Measurements from ENCODE around the gene RYR1.
A peak's percentile ranks its signal among the peaks of the same experiment; 100 is the strongest.

The RYR1 gene

DNA sequence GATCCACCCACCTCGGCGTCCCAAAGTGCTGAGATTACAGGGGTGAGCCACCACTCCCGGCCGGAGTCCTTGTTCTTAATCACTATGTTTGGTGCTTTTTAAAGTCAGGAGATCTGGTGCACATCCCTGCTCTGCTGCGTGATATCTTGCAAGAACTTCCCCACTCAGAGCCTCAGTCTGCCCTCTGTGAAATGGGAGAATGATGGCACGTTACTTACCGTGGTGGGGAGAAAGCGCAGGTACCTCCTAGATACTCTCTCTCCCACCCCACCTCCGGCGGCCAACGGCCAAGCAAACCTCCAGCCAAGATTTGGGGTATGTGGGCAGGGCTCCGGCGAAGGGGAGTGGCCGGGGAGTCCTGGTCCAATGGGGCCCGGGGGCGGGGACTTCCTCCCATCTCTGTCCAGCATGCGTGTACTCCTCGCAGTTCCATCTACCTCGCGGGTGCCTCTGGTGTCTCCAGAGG is at the start of gene RYR1:
Gene RYR1, plus strand, starts transcription at position 424 of the 466 bp plus-strand sequence. CDS start 139 bp downstream, outside the sequence.
- peaks cover 3% of the 10 kb centered on the region for H3K27me3 ChIP-seq (ENCODE audit: insufficient read depth, insufficient read length)
- no peaks in the 10 kb centered on the region for H3K36me3 ChIP-seq (ENCODE audit: insufficient read depth, insufficient read length, low read length)
- peaks cover 5% of the 10 kb centered on the region for H3K4me1 ChIP-seq (ENCODE audit: insufficient read depth, insufficient read length)
- H3K9ac ChIP-seq (ENCODE audit: insufficient read length, low read depth): peak within 1 kb of the TSS; percentile 44
- peak within 1 kb of the TSS; percentile 39 for H3K4me3 ChIP-seq (ENCODE audit: insufficient read length, low read depth)
- TF ChIP-seq ZNF274 (IDR thresholded peaks at IDR 0.05; ENCODE audit: low read depth, low read length): no peak
- DNase-seq (ENCODE audit: low read depth, low spot score): no peak
- no peaks in the 10 kb centered on the region for H3K9me3 ChIP-seq (ENCODE audit: insufficient read depth, low read length)

DNA sequence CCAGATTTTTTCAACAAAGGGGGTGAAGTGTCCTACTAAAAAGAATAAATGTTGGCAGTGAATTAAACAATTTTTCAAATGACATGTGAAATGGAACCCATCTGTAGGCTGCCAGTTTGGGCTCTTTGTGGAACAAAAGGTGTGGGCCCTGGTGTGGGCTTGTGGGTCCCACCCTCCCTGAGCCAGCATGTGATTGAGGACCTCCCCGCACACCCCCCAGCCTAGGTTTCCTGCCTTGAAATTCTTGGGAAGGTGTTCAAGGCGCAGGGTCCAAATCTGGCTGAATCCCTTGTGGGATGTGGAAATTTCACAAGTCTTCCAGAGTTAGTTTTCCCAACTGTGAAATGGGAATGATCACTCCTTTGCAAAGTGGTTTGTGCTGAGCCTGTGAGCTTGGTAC is 49.7 kb upstream of the RYR1 start:
- no peaks in the 10 kb centered on the region for H3K27me3 ChIP-seq (ENCODE audit: insufficient read depth, insufficient read length)
- peaks cover 67% of the 10 kb centered on the region for H3K36me3 ChIP-seq (ENCODE audit: insufficient read depth, insufficient read length, low read length)
- H3K4me3 ChIP-seq (ENCODE audit: insufficient read length, low read depth): no peak overlapping the region
- H3K4me1 ChIP-seq (ENCODE audit: insufficient read depth, insufficient read length): peaks cover 5% of the 10 kb centered on the region
- H3K9ac ChIP-seq (ENCODE audit: insufficient read length, low read depth): no peak overlapping the region
- no peak for DNase-seq (ENCODE audit: low read depth, low spot score)
- TF ChIP-seq SUZ12 (IDR thresholded peaks at IDR 0.05; ENCODE audit: extremely low read depth, insufficient read depth, insufficient read length) (no peak), YY1 (IDR thresholded peaks at IDR 0.05; ENCODE audit: insufficient read depth, insufficient read length) (no peak), ZNF274 (IDR thresholded peaks at IDR 0.05; ENCODE audit: low read depth, low read length) (no peak)
- H3K9me3 ChIP-seq (ENCODE audit: insufficient read depth, low read length): no peaks in the 10 kb centered on the region

DNA sequence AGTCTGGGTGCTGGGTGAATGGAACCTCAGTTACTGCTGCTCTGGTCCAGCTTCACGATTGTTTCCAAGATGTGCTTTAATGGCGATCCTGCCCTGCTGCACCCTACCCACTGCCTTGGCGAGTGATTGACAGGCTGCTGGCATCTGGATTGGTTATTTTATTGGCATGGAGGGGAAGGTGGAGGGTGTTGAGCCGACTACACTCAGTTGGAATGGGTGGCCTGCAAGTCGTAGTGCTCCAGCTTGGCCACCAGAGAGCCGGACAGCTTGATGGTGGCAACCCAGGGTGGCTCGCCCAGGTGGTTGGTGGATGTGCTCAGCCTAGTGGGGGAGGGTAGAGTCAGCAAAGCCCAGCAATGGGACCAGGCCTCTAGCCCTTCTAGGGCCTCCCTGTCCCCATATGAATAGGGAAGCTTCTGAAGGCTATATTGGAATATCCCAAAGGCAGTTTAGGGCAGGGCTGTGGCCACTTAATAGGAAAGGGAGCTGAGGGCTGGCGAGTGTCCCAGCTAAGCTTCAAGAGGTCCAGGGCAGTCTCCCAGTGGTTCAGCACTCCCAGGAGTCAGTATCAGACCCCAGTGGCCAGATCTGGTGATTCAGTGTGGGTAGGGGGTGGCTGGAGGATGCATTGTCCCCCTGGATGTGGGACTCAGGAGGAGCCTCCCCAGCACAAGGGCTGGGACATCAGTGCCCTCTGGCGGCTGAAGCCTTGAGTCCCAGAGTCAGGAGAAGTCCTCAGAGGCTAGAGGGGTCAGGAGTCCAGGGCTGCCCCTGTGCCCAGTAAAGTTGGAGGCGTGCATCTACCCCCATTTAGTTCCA is 49.1 kb upstream of the RYR1 start:
- Histone ChIP-seq H3K9me3 (ENCODE audit: insufficient read depth, low read length) (no peaks in the 10 kb centered on the region), H3K9ac (ENCODE audit: insufficient read length, low read depth) (no peak overlapping the region), H3K36me3 (ENCODE audit: insufficient read depth, insufficient read length, low read length) (peaks cover 61% of the 10 kb centered on the region), H3K27me3 (ENCODE audit: insufficient read depth, insufficient read length) (no peaks in the 10 kb centered on the region), H3K4me3 (ENCODE audit: insufficient read length, low read depth) (no peak overlapping the region), H3K4me1 (ENCODE audit: insufficient read depth, insufficient read length) (peaks cover 5% of the 10 kb centered on the region)
- no peak for DNase-seq (ENCODE audit: low read depth, low spot score)
- TF ChIP-seq SUZ12 (IDR thresholded peaks at IDR 0.05; ENCODE audit: extremely low read depth, insufficient read depth, insufficient read length) (no peak), ZNF274 (IDR thresholded peaks at IDR 0.05; ENCODE audit: low read depth, low read length) (no peak), YY1 (IDR thresholded peaks at IDR 0.05; ENCODE audit: insufficient read depth, insufficient read length) (no peak)

DNA sequence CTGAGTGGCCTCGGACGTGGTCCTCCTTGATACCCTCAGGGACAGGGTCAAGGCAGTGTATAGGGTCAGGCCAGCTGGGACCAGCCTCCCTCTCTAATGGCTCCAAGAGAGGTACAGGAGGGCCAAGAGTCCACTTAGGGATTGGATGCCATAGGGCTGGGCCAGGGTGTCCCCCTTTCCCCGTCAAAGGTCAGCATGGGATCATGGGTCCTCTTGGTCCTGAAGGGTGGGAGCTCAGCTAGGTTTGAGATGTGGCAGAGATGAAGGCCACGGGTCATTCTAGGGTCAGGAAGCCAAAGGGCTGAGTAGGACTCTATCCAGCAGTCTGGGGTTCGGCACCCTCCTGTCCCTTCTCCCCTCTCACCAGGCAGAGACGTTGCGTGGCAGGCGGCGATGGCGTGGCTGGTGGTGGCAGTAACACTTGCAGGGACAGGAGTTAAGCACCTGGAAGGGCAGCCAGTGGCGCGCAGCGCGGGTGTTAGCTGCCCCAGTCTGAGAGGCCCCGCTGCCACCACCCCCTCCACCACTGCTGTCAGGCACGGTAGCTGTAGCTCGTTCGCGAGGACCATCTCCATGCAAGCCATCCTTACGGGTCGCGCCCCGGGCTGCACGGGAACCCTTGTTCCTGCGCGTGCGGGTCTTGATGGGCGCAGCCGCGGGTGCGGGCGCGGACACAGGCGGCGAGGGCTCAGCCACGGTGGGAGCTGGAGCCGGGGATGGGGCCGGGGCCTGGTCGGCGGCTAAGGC is 48.3 kb upstream of the RYR1 start:
- no peak overlapping the region for H3K9ac ChIP-seq (ENCODE audit: insufficient read length, low read depth)
- peaks cover 56% of the 10 kb centered on the region for H3K36me3 ChIP-seq (ENCODE audit: insufficient read depth, insufficient read length, low read length)
- no peaks in the 10 kb centered on the region for H3K27me3 ChIP-seq (ENCODE audit: insufficient read depth, insufficient read length)
- peaks cover 5% of the 10 kb centered on the region for H3K4me1 ChIP-seq (ENCODE audit: insufficient read depth, insufficient read length)
- TF ChIP-seq YY1 (IDR thresholded peaks at IDR 0.05; ENCODE audit: insufficient read depth, insufficient read length) (no peak), ZNF274 (IDR thresholded peaks at IDR 0.05; ENCODE audit: low read depth, low read length) (no peak), SUZ12 (IDR thresholded peaks at IDR 0.05; ENCODE audit: extremely low read depth, insufficient read depth, insufficient read length) (no peak)
- H3K9me3 ChIP-seq (ENCODE audit: insufficient read depth, low read length): no peaks in the 10 kb centered on the region
- H3K4me3 ChIP-seq (ENCODE audit: insufficient read length, low read depth): no peak overlapping the region
- no peak for DNase-seq (ENCODE audit: low read depth, low spot score)

DNA sequence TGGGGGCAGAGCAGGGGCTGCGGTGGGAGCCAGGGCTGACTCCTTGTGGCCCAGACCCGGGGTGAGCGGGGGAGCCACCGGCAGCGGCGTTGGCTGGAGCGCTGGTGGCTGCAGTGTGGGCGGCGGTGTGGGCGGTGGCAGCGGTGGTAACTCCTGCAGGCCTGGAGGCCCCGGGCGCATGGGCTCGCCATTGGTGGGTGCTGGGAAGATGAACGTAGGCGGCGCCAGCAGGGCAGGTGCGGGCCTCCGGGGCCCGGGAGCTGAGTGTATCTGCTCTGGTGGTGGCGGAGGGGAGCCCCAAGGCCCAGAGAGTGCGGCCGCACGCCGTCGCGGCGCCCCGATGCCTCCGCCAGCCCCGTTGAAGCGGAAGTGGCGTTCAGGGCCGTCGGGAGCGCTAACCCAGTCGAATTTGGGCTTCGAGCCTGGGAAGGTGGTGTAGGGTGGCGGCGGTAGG is 47.7 kb upstream of the RYR1 start:
- no peak for TF ChIP-seq SUZ12 (IDR thresholded peaks at IDR 0.05; ENCODE audit: extremely low read depth, insufficient read depth, insufficient read length)
- DNase-seq (ENCODE audit: low read depth, low spot score): no peak
- peaks cover 50% of the 10 kb centered on the region for H3K36me3 ChIP-seq (ENCODE audit: insufficient read depth, insufficient read length, low read length)
- H3K9me3 ChIP-seq (ENCODE audit: insufficient read depth, low read length): no peaks in the 10 kb centered on the region
- no peak overlapping the region for H3K9ac ChIP-seq (ENCODE audit: insufficient read length, low read depth)
- H3K4me3 ChIP-seq (ENCODE audit: insufficient read length, low read depth): no peak overlapping the region
- H3K4me1 ChIP-seq (ENCODE audit: insufficient read depth, insufficient read length): peaks cover 5% of the 10 kb centered on the region
- H3K27me3 ChIP-seq (ENCODE audit: insufficient read depth, insufficient read length): no peaks in the 10 kb centered on the region

DNA sequence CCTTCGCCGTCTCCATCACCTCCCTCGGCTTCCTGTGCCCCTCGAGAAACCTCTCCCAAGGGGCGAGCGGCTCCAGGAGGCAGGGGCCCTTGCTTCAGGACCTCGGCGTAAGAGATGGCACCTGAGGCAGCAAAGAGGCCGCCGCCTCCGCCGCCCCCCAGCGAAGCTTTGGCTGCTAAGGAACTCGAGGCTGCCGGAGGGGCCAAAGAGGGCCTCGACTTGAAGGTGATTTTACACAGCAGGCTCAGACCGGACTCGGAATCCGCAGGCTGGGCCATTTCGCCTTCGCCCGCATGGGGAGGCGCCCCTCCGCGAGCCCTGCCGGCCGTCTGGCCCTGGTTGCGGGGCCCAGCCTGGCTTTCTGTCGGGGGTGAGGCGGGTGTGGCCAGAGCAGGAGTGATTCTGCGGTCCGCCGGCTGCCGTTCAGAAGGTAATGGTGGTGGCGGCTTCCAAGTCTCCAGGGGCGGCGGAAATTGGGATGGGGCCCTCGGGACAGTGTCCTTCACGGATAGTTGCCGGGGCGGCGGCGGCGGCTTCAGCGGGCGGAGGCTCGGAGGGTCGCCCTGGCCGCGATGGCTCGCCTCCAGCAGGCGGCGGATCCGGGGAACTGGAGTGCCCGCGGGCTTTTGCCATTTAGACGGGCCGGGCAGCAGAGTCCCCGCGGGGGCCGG is 47.1 kb upstream of the RYR1 start:
- Histone ChIP-seq H3K9me3 (ENCODE audit: insufficient read depth, low read length) (no peaks in the 10 kb centered on the region), H3K36me3 (ENCODE audit: insufficient read depth, insufficient read length, low read length) (peaks cover 44% of the 10 kb centered on the region), H3K4me3 (ENCODE audit: insufficient read length, low read depth) (no peak overlapping the region), H3K4me1 (ENCODE audit: insufficient read depth, insufficient read length) (peaks cover 5% of the 10 kb centered on the region), H3K9ac (ENCODE audit: insufficient read length, low read depth) (no peak overlapping the region), H3K27me3 (ENCODE audit: insufficient read depth, insufficient read length) (no peaks in the 10 kb centered on the region)
- no peak for TF ChIP-seq ZNF274 (IDR thresholded peaks at IDR 0.05; ENCODE audit: low read depth, low read length)
- no peak for TF ChIP-seq YY1 (IDR thresholded peaks at IDR 0.05; ENCODE audit: insufficient read depth, insufficient read length)
- TF ChIP-seq SUZ12 (IDR thresholded peaks at IDR 0.05; ENCODE audit: extremely low read depth, insufficient read depth, insufficient read length): no peak
- DNase-seq (ENCODE audit: low read depth, low spot score): no peak

All from NT2/D1 (cell line).